Suprapubic skin (tissue), 4 donors: Measurements from ENCODE around the gene NCOA6.

Experiments
- EP300 ChIP-seq: sonication (generic); formaldehyde crosslinking; IDR thresholded peaks from one replicate; pipeline ENCODE4 v1.6.1; 2017; ENCODE audit warnings: antibody characterized with exemption
- POLR2AphosphoS5 ChIP-seq, 3 donors: sonication (generic); formaldehyde crosslinking; IDR thresholded peaks; one replicate each; pipeline ENCODE4 v1.6.1; 2017; ENCODE audit warnings: antibody characterized with exemption in 3 of 3
- TF ChIP-seq, protein P1 (sequence below), 2 donors: fragments of 200-600 bp in 1 of 2; fragments of 450-650 bp in 1 of 2; sonication (generic) in 1 of 2; IDR thresholded peaks; one replicate each; pipeline ENCODE4 v1.5.1; 2016 to 2019; ENCODE audit warnings: antibody characterized with exemption in 2 of 2, mild to moderate bottlenecking in 1 of 2, moderate library complexity in 1 of 2

DNA sequence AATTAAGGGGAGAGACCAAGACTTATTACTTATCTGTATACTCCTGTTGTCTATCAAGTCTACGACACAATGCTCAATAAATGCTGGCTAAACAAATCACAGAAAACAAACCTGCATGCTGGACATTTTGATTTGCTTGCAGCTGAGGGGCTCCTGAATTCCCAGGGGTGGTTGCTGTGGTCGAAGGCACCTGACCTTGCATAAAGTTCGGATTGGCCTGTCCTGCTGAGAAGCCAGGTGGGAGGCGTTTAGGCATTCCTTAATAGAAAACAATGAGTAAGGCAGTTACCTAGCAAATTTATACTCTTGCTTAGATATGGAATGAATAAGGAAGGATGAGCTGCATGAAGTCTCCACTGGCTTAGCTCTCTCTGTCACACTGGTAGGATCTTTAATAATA lies 70.8 kb downstream of the NCOA6 start:
- TF ChIP-seq, protein P1, sequence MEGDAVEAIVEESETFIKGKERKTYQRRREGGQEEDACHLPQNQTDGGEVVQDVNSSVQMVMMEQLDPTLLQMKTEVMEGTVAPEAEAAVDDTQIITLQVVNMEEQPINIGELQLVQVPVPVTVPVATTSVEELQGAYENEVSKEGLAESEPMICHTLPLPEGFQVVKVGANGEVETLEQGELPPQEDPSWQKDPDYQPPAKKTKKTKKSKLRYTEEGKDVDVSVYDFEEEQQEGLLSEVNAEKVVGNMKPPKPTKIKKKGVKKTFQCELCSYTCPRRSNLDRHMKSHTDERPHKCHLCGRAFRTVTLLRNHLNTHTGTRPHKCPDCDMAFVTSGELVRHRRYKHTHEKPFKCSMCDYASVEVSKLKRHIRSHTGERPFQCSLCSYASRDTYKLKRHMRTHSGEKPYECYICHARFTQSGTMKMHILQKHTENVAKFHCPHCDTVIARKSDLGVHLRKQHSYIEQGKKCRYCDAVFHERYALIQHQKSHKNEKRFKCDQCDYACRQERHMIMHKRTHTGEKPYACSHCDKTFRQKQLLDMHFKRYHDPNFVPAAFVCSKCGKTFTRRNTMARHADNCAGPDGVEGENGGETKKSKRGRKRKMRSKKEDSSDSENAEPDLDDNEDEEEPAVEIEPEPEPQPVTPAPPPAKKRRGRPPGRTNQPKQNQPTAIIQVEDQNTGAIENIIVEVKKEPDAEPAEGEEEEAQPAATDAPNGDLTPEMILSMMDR (IDR thresholded peaks at IDR 0.05): no peak
- TF ChIP-seq EP300: no peak
- no peak for TF ChIP-seq POLR2AphosphoS5 (IDR thresholded peaks at IDR 0.05)
